PC-9 (cell line): ENCODE measurements around the gene CEP44. TPM values are rescaled to one million over a fixed set of nuclear protein-coding genes. Genes with fewer than 3 reads are reported as not detected.

ENCODE experiments used
- BruUV-seq: library from RNA; stranded (reverse); fragments of 400-500 nt; replicated peaks from 2 replicates; lab custom pipeline; 2021; lab: Mats Ljungman, UMichigan
- CTCF ChIA-PET: fragments of 300-600 bp; sonication (Branson Sonifier 250); formaldehyde crosslinking; loops from one replicate; lab custom pipeline; 2022; ENCODE audit warnings: antibody characterized with exemption; lab: Charles Lee
- POLR2A ChIA-PET: fragments of 300-600 bp; sonication (Branson Sonifier 250); formaldehyde crosslinking; loops from one replicate; lab custom pipeline; 2022; ENCODE audit warnings: antibody characterized with exemption; ENCODE audit not compliant: unreplicated experiment; lab: Charles Lee
- DNase-seq, 2 experiments: peaks; one replicate each; pipeline versions ENCODE4 v3.0.0 to v3.0.0-alpha.2; 2015 to 2022; ENCODE audit warnings: mixed read lengths in 1 of 2
- H2AFZ ChIP-seq: fragments of 200-600 bp; sonication (generic); 2 replicates; pipeline ENCODE4 v1.8.1; 2017; ENCODE audit warnings: antibody characterized with exemption
- H3F3A ChIP-seq: fragments of 200-600 bp; sonication (generic); 2 replicates; pipeline ENCODE4 v1.8.1; 2017; ENCODE audit warnings: antibody characterized with exemption, mild to moderate bottlenecking, low read depth; ENCODE audit not compliant: insufficient read depth
- H3K27ac ChIP-seq: fragments of 200-600 bp; sonication (generic); 2 replicates; pipeline ENCODE4 v1.6.1; 2016; ENCODE audit warnings: mixed run types
- H3K27me3 ChIP-seq: fragments of 200-600 bp; sonication (generic); 2 replicates; pipeline ENCODE4 v1.6.1; 2016; ENCODE audit warnings: low read depth, mixed run types; ENCODE audit not compliant: insufficient read depth
- H3K36me3 ChIP-seq: fragments of 200-600 bp; sonication (generic); 2 replicates; pipeline ENCODE4 v1.6.1; 2016; ENCODE audit warnings: low read depth, mixed run types
- H3K4me1 ChIP-seq: fragments of 200-600 bp; sonication (generic); replicated peaks from 2 replicates; pipeline ENCODE4 v1.6.1; 2016; ENCODE audit warnings: mixed run types; ENCODE audit not compliant: insufficient read depth
- H3K4me2 ChIP-seq: fragments of 200-600 bp; sonication (generic); 2 replicates; pipeline ENCODE4 v1.6.1; 2017; ENCODE audit warnings: mixed run types
- H3K4me3 ChIP-seq: fragments of 200-600 bp; sonication (generic); 2 replicates; pipeline ENCODE4 v1.6.1; 2016; ENCODE audit warnings: mixed run types
- H3K79me2 ChIP-seq: fragments of 200-600 bp; sonication (generic); 2 replicates; pipeline ENCODE4 v1.6.1; 2017; ENCODE audit warnings: low read depth, mixed run types
- H3K9me2 ChIP-seq: fragments of 200-600 bp; sonication (generic); 2 replicates; pipeline ENCODE4 v1.8.1; 2017; ENCODE audit warnings: mild to moderate bottlenecking; ENCODE audit not compliant: insufficient read depth
- H3K9me3 ChIP-seq: fragments of 200-600 bp; sonication (generic); 2 replicates; pipeline ENCODE4 v1.8.1; 2016; ENCODE audit warnings: low read depth; ENCODE audit not compliant: insufficient read depth
- H4K20me1 ChIP-seq: fragments of 200-600 bp; sonication (generic); 2 replicates; pipeline ENCODE4 v1.8.1; 2017; ENCODE audit not compliant: insufficient read depth
- EZH2 ChIP-seq: fragments of 200-600 bp; sonication (generic); IDR thresholded peaks from 2 replicates; pipeline ENCODE4 v1.8.0; 2017; ENCODE audit warnings: antibody characterized with exemption, low read depth
- intact Hi-C: fragments of 100-400 bp; cut with micrococcal nuclease; formaldehyde crosslinking; loops from one replicate; pipeline ENCODE4 v1.10.0; 2022; ENCODE audit not compliant: unreplicated experiment
- total RNA-seq: library from RNA; stranded (reverse); gene quantifications from 2 replicates; pipeline ENCODE4 v1.2.3, GENCODE V29; 2021
- TF ChIP-seq, protein P1 (sequence below): fragments of 200-600 bp; sonication (generic); conservative IDR thresholded peaks from 2 replicates; pipeline ENCODE4 v1.6.1; 2017; ENCODE audit warnings: mixed run types, antibody characterized with exemption, mild to moderate bottlenecking, moderate library complexity

CEP44 gene
- total RNA-seq, 1 experiment from 2014 or later: 22.4 TPM

DNA sequence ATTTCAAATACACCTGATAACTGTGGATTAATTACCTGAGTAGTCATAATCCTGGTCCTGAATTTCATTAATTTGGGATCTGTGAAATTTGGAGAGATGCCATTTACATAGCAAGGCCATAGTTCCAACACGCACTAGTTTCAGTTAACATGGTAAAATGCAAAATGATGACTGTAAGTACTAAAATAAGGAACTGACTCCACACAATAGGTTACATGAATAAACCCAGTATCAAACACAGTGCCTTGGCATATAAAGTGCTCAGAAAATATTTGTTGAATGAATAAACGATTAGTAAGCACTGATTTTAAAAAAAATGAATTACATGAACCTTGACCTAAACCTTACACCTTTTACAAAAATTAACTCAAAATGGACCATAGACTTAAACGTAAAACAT, 9.3 kb upstream of the CEP44 start:
- Histone ChIP-seq H3K79me2 (0 out of 2 replicates have a peak, but pooled peaks cover 3% of the 10 kb centered on the region), H2AFZ (no peak overlapping the region), H4K20me1 (no peaks in the 10 kb centered on the region; the same call in 1 of the 2 replicates), H3K9me2 (no peaks in the 10 kb centered on the region), H3K27me3 (no peaks in the 10 kb centered on the region), H3K27ac (no peak overlapping the region), H3K36me3 (no peaks in the 10 kb centered on the region), H3K9me3 (no peaks in the 10 kb centered on the region), H3K4me3 (no peak overlapping the region), H3F3A (no peaks in the 10 kb centered on the region), H3K4me2 (no peak overlapping the region), H3K4me1 (no peaks in the 10 kb centered on the region)
- intact Hi-C loops: no loop called here
- no peak for DNase-seq
- POLR2A ChIA-PET: no interaction called here
- CTCF ChIA-PET: no interaction called here
- no peak for TF ChIP-seq EZH2
- TF ChIP-seq, protein P1, sequence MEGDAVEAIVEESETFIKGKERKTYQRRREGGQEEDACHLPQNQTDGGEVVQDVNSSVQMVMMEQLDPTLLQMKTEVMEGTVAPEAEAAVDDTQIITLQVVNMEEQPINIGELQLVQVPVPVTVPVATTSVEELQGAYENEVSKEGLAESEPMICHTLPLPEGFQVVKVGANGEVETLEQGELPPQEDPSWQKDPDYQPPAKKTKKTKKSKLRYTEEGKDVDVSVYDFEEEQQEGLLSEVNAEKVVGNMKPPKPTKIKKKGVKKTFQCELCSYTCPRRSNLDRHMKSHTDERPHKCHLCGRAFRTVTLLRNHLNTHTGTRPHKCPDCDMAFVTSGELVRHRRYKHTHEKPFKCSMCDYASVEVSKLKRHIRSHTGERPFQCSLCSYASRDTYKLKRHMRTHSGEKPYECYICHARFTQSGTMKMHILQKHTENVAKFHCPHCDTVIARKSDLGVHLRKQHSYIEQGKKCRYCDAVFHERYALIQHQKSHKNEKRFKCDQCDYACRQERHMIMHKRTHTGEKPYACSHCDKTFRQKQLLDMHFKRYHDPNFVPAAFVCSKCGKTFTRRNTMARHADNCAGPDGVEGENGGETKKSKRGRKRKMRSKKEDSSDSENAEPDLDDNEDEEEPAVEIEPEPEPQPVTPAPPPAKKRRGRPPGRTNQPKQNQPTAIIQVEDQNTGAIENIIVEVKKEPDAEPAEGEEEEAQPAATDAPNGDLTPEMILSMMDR: no peak
- BruUV-seq: no TSS peak

DNA sequence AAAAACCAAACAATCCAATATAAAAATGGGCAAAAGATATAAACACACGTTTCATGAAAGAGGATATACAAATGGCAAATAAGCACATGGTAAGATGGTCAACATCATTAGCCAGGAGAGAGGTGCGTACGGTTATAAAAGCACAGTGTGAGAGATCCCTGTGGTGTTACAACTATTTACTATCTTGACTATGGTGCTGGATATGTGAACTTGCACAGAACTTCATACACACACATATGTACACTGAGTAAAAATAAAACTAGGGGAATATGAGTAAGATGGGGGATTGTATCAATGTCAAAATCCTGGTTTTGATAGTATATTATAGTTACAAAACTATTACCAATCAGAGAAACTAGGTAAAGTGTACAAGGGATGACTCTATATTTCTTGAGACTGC, 8.6 kb upstream of the CEP44 start:
- Histone ChIP-seq H3K9me3 (no peaks in the 10 kb centered on the region), H4K20me1 (no peaks in the 10 kb centered on the region; the same call in 1 of the 2 replicates), H3K4me2 (no peak overlapping the region), H2AFZ (no peak overlapping the region), H3F3A (no peaks in the 10 kb centered on the region), H3K9me2 (no peaks in the 10 kb centered on the region), H3K79me2 (0 out of 2 replicates have a peak, but pooled peaks cover 3% of the 10 kb centered on the region), H3K27ac (no peak overlapping the region), H3K27me3 (no peaks in the 10 kb centered on the region), H3K4me1 (no peaks in the 10 kb centered on the region), H3K36me3 (no peaks in the 10 kb centered on the region), H3K4me3 (no peak overlapping the region)
- no peak for DNase-seq
- ChIA-PET POLR2A (no interaction called here), CTCF (no interaction called here)
- BruUV-seq: no TSS peak
- TF ChIP-seq, protein P1: no peak
- no peak for TF ChIP-seq EZH2
- intact Hi-C loops: no loop called here

DNA sequence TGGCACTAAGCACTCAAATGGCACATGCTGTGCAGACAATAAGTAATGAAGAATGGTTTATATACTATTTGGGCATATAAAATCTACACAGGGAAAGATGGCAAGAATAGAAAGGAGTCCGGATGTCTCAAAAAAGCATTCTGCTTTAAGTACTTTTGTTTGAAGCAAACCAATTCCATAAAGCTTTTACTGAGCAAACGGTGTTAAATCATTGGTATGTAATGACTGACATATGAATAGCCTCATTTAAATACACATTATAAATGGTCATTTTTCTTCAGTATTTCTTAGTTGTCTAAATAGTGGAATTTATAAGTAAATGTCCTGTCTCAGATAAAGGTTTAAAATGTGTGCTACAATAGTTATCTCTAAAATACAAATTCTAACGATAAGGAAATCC, 6.3 kb upstream of the CEP44 start:
- Histone ChIP-seq H3K27ac (no peak overlapping the region), H3F3A (no peaks in the 10 kb centered on the region), H3K79me2 (peaks cover 13% of the 10 kb centered on the region), H3K9me3 (no peaks in the 10 kb centered on the region), H3K4me3 (no peak overlapping the region), H3K4me1 (0 out of 2 replicates have a peak, but pooled peaks cover 4% of the 10 kb centered on the region), H4K20me1 (no peaks in the 10 kb centered on the region; the same call in 1 of the 2 replicates), H3K9me2 (no peaks in the 10 kb centered on the region), H3K36me3 (no peaks in the 10 kb centered on the region), H3K4me2 (no peak overlapping the region), H3K27me3 (no peaks in the 10 kb centered on the region), H2AFZ (no peak overlapping the region)
- no peak for DNase-seq
- ChIA-PET POLR2A (no interaction called here), CTCF (no interaction called here)
- intact Hi-C loops: no loop called here
- TF ChIP-seq, protein P1: no peak
- TF ChIP-seq EZH2: no peak
- BruUV-seq: no TSS peak
